GM19452 (cell line): Measurements from ENCODE around the gene DISC1.

Source experiments
- ATAC-seq: cut with Tn5 transposase; IDR thresholded peaks from one replicate; pipeline ENCODE4 v1.9.1; 2021; ENCODE audit not compliant: unreplicated experiment

The DISC1 gene

DNA sequence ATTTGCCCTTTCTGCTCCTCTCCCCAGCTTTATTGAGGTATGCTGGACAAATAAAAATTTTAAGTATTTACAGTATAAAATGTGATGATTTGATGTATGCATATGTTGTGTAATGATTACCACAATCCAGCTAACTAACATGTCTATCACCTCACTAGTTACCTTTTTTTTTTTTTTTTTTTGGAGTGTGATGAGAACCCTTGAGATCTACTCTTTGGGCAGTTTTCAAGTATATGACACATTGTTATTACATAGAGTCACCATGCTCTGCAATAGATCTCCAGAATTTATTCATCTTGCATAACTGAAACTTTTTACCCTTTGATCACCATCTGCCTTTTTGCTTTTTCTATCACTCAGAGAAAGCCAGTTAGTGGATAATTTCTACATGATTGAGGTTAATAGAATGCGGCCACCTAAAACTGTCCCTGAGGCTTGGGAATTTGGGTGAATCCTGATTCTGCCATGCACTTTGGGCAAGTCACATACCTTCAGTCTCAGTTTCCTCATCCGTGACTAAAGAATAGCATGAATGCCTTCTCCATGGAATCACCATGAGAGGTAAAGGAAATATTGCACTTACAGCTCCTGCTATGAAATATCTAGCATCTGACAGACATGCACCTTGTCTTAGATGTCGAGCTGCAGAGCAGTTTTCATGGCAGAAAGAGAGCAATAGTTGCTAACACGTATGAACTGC lies 295.2 kb downstream of the DISC1 start:
- no peak for ATAC-seq

GRCh38 chr1:231923491-231924041 lies 297.0 kb downstream of the DISC1 start:
- no peak for ATAC-seq

- ATAC-seq = no peak
These were observed 297.6 kb downstream of the DISC1 start for GRCh38 chr1:231924180-231924579.

- ATAC-seq = no peak
These were observed 299.3 kb downstream of the DISC1 start for GRCh38 chr1:231925864-231926263.

- ATAC-seq = no peak
These were observed 299.8 kb downstream of the DISC1 start for GRCh38 chr1:231926340-231926739.

- ATAC-seq = no peak
These were observed 300.3 kb downstream of the DISC1 start for GRCh38 chr1:231926933-231927332.

DNA sequence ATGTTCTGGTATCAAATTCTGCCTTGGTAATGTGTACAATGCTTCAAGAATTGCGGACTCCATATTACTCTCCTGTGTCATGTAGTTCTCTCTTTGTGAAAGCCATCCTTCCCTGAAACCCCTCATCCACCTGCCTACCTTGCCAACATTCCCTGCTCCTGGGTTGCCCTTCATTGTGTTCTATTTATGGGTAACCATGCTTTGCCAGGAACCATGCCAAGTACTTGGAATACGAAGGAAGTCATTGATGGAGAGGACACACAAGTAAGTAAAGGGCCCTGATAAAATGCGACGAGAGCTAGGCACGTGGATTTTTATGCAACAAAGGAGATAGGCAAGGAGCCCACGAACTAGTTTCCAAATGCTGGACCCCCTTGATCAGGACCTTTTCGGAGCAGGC lies 300.8 kb downstream of the DISC1 start:
- no peak for ATAC-seq

DNA sequence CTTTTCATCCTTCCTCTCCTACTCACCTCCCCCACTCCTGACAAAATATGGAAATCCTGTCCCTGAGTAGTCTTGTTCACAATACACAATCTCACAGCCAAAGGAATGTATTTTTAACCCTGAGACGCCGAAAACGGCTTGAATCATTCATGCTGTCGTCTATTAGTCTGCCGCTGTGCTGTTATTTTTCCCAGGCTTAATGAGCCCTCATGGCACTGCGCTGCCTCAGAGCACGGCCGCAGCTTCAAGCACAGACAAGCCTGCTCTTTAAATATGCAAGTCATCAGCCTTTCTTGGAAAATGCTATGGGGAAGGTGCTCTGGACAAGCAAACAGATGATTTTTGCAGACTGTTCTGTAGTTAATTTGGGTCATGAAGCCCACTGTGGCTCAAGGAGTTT lies 302.7 kb downstream of the DISC1 start:
- ATAC-seq = no peak

DNA sequence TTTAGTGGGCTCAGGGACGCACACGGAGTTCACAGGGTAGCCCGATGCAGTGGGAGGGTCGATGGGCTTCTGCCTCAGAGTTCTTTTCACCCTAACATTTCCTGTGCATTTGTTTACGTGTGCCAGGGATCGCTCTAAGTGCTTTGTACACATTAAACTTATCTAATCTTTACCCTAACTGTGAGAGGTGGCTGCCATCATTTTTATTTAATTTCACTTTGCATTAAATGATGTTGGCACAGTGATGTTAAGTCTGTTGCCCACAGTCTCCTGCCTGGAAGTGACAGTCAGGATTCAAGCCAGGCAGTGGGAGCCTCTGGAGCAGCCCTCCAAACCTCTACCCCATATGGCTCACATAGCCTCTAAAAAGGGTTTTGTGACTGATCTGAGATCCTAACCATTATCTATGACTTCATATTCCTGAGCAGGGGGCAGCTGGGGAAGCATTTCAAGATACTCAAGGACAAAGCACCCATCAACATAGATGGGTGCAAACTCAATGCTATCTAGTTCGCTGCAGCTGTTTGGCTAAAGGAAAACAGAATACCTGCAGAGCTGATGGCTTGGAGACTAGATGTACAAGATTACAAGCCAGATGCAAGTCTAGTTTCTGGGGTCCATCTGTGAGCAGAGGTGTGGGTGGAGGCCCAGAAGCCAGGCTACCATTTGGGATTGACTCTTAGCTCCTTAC lies 303.8 kb downstream of the DISC1 start:
- no peak for ATAC-seq

- no peak for ATAC-seq
These were observed 304.6 kb downstream of the DISC1 start for GRCh38 chr1:231931146-231931545.

- no peak for ATAC-seq
These were observed 305.4 kb downstream of the DISC1 start for GRCh38 chr1:231931846-231932454.

- no peak for ATAC-seq
These were observed 307.4 kb downstream of the DISC1 start for GRCh38 chr1:231933711-231934626.

- ATAC-seq = no peak
These were observed 308.2 kb downstream of the DISC1 start for GRCh38 chr1:231934797-231935196.

DNA sequence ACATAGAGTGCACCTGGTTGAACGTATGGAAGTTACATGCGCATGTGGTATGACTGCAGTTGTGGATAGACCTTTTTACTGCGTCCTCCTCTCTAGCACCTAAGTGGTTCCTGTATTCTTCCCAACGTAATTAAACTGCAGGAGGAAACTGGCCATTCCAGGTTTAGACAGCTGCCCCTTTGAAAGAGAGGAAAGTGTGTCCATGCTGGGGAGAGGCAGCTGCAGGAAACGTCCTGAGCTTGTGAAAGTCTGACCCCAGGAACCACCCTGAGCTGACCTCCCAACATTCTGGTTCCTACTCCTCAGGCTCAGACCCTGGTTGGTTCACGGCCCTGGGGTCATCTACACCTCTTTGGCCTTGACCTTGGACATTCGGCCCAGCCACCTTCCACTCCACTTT lies 309.3 kb downstream of the DISC1 start:
- no peak for ATAC-seq

DNA sequence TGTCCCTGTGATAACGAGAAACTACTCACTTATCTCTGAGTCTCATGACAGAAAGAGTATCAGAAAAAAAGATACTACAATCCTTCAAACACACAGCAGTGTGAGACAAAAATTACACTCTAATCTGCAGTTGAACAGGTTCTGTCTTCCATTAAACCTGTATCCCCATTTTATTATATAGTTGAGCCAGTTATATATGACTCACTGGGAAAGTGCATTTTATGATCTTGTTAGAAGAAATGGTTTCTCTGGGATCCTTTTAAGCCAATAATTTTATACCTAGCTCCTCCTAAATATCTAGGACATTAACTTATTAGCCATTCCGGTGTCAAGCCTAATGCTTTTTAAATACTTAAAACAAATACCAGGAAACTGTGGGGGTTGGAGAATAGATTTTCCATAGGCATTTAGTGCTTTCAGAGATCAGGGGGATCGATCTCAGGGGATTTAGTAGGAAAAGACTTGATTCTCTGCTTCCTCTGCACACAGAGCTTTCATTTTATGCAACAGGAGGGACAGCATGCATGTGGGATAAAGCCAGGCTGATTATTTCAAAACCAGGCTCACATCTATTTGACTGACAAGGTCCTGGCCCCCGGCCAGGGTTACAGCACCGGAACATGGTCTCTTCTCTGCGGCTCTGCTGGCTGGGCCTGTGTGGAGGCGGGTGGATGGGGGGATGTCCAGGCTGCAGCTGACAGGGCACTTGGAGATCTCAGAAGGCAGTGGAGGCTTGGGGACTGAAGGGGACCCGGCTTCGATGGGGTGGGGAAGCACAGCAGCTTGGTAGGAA lies 310.6 kb downstream of the DISC1 start:
- no peak for ATAC-seq

DNA sequence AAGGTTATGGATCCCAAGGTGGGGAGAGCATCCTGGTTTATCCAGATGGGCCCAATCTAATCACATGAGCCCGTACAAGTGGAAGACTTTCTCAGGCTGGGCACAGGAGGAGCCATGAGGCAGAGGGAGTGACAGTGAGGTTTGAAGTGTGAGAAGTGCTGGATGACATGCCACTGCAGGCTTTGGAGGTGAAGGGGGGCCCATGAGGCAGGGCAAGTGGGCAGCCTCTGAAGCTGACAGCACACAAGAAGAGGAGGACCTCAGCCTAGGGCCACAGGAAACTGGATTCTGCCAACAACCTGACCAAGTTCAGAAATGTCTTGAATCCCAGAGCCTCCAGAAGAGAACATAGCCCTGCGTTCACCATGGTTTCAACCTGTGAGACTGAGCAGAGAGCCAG lies 311.6 kb downstream of the DISC1 start:
- no peak for ATAC-seq

GRCh38 chr1:231938711-231939110 lies 312.1 kb downstream of the DISC1 start:
- ATAC-seq = no peak

GRCh38 chr1:231939118-231939517 lies 312.5 kb downstream of the DISC1 start:
- no peak for ATAC-seq

GRCh38 chr1:231940116-231940515 lies 313.5 kb downstream of the DISC1 start:
- ATAC-seq = no peak

DNA sequence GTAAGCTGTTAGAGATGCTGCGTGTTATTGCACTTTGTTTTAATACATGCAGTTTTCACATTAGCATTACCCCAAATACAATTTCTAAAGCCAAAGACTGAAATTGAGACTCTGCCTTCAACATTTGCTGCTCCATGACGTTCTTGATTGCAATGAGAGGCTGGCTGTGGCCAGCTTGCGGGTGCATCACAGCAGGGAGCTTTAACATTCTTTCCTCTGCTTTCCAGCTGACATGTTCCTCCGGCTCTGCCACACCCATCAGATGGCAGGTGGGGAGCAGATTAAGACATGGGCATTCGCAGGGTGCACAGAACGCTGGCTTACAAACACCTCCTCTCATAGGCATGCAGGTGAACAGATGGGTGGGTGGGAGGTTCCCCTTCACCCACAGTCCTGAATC lies 314.1 kb downstream of the DISC1 start:
- ATAC-seq = no peak
